Neuron (in vitro differentiated cells): ENCODE measurements around the gene SRPX2.

ENCODE experiments used
- H2AFZ ChIP-seq: one replicate; pipeline ENCODE4 v1.6.1; 2013; ENCODE audit warnings: low read depth, mild to moderate bottlenecking, inconsistent platforms, low read length, moderate library complexity
- H3K27me3 ChIP-seq: one replicate; pipeline ENCODE4 v1.6.1; 2013; ENCODE audit warnings: low read length; ENCODE audit not compliant: insufficient read depth
- H3K36me3 ChIP-seq: one replicate; pipeline ENCODE4 v1.6.1; 2013; ENCODE audit warnings: low read length; ENCODE audit not compliant: insufficient read depth
- H3K4me1 ChIP-seq: one replicate; pipeline ENCODE4 v1.6.1; 2013; ENCODE audit warnings: low read length; ENCODE audit not compliant: insufficient read depth
- H3K4me3 ChIP-seq: 2 replicates; pipeline ENCODE4 v1.5.1; 2013; ENCODE audit warnings: mild to moderate bottlenecking, low read length, moderate library complexity
- H3K9me3 ChIP-seq: one replicate; pipeline ENCODE4 v1.6.1; 2013; ENCODE audit warnings: low read length

Gene SRPX2, protein sequence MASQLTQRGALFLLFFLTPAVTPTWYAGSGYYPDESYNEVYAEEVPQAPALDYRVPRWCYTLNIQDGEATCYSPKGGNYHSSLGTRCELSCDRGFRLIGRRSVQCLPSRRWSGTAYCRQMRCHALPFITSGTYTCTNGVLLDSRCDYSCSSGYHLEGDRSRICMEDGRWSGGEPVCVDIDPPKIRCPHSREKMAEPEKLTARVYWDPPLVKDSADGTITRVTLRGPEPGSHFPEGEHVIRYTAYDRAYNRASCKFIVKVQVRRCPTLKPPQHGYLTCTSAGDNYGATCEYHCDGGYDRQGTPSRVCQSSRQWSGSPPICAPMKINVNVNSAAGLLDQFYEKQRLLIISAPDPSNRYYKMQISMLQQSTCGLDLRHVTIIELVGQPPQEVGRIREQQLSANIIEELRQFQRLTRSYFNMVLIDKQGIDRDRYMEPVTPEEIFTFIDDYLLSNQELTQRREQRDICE

DNA sequence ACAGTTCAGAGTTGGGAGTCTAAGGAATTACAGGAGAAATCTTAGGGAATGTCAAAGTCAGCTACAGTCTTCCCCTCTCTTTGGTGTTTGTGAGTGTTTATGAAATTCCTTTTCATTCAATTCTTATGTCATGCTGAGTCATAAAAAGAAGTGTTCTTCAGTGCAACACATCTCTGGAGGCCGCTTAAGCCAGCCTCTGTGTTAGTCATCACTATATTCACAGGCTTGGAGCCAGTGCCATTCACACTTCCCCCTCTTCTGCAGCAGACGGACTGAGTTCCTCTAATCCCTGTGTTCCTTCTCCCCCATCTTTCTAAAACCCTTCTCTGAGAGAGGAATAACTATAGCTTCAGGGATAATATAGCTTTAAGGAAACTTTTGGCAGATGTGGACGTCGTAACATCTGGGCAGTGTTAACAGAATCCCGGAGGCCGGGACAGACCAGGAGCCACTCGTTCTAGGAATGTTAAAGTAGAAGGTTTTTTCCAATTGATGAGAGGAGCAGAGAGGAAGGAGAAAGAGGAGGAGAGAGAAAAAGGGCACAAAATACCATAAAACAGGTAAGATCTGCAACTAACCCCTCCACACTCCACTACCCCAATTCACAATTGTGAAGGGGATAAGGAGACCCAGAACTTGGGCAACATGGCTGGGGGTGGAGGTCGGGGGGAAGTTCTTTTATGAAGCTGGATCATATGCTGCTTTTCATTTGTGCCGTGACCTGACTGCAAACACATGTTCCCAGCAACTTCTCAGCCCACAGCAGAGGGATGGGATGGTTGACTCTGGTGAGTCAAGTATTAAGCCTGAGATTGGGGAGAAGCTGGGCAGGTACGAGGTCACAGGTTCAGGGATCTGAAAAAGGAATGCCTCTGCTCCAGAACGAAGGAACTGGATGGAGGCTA is at the start of gene SRPX2:
SRPX2 (plus strand) TSS at position 244 of the 905 bp plus-strand sequence. CDS start 2,124 bp downstream, outside the sequence.
- H3K4me3 ChIP-seq, result no peak within 1 kb of the TSS
- peaks cover 6% of the 10 kb centered on the region for H3K27me3 ChIP-seq

DNA sequence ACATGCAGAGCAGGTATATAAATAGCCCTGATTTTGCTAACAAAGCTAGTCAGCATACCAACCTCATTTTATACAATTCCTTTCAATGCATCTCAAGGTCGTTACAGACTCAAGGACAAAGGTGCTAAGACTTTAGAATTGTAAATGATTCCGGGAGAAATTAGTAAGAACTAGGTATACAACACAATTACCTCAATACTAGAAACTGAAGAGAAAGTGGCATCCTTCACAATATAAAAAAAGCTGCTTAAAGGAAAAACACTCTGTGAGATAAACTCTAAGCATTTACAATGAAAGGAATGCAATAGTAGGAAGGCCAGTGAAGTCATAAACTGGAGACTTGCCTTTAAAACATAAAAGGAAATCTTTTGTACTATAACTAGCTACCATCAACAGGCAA is 47.4 kb upstream of the SRPX2 start:
- H3K4me3 ChIP-seq, result no peak overlapping the region
- peaks cover 2% of the 10 kb centered on the region for H3K4me1 ChIP-seq
- H2AFZ ChIP-seq, result no peak overlapping the region
- no peaks in the 10 kb centered on the region for H3K36me3 ChIP-seq
- peaks cover 2% of the 10 kb centered on the region for H3K27me3 ChIP-seq
- no peaks in the 10 kb centered on the region for H3K9me3 ChIP-seq

More for the DNA sequence above, at the start of gene SRPX2:
- Histone ChIP-seq H3K9me3 (no peaks in the 10 kb centered on the region), H3K4me1 (no peaks in the 10 kb centered on the region), H3K36me3 (no peaks in the 10 kb centered on the region), H2AFZ (no peak within 1 kb of the TSS)

DNA sequence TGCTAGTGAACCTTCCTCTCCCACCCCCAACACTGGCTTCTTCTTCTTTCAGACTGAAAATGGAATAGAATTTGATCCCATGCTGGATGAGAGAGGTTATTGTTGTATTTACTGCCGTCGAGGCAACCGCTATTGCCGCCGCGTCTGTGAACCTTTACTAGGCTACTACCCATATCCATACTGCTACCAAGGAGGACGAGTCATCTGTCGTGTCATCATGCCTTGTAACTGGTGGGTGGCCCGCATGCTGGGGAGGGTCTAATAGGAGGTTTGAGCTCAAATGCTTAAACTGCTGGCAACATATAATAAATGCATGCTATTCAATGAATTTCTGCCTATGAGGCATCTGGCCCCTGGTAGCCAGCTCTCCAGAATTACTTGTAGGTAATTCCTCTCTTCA is 44.5 kb upstream of the SRPX2 start:
- Histone ChIP-seq H3K4me1 (peaks cover 2% of the 10 kb centered on the region), H3K36me3 (no peaks in the 10 kb centered on the region), H3K27me3 (peaks cover 2% of the 10 kb centered on the region), H3K4me3 (no peak overlapping the region), H2AFZ (no peak overlapping the region), H3K9me3 (no peaks in the 10 kb centered on the region)

DNA sequence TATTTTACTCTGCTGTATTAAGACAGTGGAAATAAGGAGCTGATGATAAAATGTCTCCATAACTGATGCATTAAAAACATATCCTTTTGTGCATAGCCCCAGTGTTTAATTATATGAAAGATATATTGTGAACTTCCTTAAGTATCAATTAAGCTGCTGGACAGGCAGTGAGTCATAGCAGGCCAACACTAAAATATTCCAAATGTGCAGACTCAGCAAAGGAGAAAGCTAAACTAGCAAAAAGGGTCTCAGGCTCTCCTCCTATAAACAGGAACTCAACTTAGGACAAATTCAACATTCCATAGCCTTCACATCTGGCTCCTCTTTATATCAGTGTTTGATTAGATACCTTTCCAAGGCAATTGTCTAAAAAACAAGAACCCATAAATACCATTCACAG is 43.7 kb upstream of the SRPX2 start:
- H2AFZ ChIP-seq, result no peak overlapping the region
- peaks cover 2% of the 10 kb centered on the region for H3K27me3 ChIP-seq
- peaks cover 2% of the 10 kb centered on the region for H3K4me1 ChIP-seq
- no peaks in the 10 kb centered on the region for H3K9me3 ChIP-seq
- H3K36me3 ChIP-seq, result no peaks in the 10 kb centered on the region
- no peak overlapping the region for H3K4me3 ChIP-seq

DNA sequence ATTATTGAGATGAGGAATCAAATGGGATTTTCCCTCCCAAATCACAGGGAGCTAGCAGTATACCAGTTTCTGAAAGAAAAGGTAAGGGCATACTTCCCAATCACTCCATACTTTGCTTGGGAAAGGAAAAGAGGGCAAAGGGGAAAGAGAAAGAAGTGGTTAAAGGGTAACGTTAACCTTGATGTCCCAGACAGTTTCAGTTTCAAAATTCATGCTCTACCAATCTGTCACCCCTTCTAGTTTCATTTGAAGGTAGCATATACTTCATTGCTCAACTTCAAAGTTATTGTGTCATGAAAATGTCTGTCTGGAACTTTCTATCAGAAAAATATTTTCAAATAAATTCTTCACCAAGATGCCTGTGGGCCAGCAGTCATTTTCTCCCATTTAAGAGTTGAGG is 43.2 kb upstream of the SRPX2 start:
- Histone ChIP-seq H3K4me1 (peaks cover 2% of the 10 kb centered on the region), H2AFZ (no peak overlapping the region), H3K27me3 (peaks cover 2% of the 10 kb centered on the region), H3K4me3 (no peak overlapping the region), H3K9me3 (no peaks in the 10 kb centered on the region), H3K36me3 (no peaks in the 10 kb centered on the region)

DNA sequence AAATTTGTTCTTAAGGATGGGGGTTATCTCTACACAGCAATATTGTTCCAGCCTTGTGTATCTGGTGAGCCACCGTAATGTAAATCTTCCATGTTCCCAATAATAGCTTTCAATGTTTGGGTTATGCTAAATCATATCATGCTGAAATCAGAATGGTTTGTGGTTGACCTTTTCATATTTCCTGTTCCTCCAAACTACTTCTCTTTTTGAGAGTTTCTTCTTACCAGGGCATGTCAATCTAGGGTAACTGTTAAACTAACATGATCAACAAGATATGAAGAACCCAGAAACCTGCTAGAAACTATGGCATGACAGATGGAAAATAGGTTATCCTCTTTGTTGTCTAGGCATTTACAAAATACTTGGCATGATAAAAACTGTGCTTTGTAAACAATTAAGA is 37.2 kb upstream of the SRPX2 start:
- no peak overlapping the region for H3K4me3 ChIP-seq
- no peaks in the 10 kb centered on the region for H3K9me3 ChIP-seq
- H3K27me3 ChIP-seq, result no peaks in the 10 kb centered on the region
- H3K4me1 ChIP-seq, result peaks cover 6% of the 10 kb centered on the region
- no peaks in the 10 kb centered on the region for H3K36me3 ChIP-seq
- no peak overlapping the region for H2AFZ ChIP-seq

DNA sequence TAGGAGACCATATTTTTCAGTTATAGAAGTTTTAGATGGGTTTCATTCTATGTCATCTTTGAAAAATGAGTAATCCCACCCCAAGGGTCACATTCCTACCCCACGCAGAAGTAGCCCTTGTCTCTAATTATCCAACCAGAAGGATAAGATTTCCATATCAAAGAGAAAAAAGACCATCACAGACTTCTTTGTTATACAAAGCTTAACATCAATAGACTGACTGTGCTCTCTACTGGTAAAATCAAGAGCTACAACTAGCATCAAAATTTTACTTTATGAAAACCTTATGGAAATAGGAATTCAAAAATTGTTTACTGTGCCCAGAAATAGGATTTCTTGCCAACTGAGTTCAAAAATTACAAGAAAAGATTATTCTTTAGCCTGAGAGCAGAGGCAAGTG is 34.4 kb upstream of the SRPX2 start:
- H3K27me3 ChIP-seq, result no peaks in the 10 kb centered on the region

DNA sequence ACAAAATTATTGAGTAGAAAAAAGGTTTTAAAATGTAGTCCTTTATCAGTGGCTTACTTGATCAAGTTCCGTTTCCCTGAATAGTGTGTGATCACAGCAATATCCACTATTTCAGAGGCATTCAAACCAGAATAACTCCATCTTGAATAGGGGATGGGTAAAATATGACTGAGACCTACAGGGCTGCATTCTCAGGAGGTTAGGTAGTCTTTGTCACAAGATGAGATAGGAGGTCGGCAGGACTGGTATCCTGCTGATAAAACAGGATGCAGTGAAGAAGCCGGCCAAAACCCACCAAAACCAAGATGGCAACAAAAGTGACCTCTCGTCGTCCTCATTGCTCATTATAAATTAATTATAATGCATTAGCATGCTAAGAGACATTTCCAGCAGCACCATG is 32.0 kb upstream of the SRPX2 start:
- H3K36me3 ChIP-seq, result no peaks in the 10 kb centered on the region
- no peaks in the 10 kb centered on the region for H3K27me3 ChIP-seq
- H2AFZ ChIP-seq, result no peak overlapping the region
- H3K4me1 ChIP-seq, result peaks cover 6% of the 10 kb centered on the region
- no peak overlapping the region for H3K4me3 ChIP-seq
- no peaks in the 10 kb centered on the region for H3K9me3 ChIP-seq

More for the DNA sequence above, 34.4 kb upstream of the SRPX2 start:
- Histone ChIP-seq H3K9me3 (no peaks in the 10 kb centered on the region), H3K36me3 (no peaks in the 10 kb centered on the region), H3K4me3 (no peak overlapping the region), H3K4me1 (peaks cover 6% of the 10 kb centered on the region), H2AFZ (no peak overlapping the region)

DNA sequence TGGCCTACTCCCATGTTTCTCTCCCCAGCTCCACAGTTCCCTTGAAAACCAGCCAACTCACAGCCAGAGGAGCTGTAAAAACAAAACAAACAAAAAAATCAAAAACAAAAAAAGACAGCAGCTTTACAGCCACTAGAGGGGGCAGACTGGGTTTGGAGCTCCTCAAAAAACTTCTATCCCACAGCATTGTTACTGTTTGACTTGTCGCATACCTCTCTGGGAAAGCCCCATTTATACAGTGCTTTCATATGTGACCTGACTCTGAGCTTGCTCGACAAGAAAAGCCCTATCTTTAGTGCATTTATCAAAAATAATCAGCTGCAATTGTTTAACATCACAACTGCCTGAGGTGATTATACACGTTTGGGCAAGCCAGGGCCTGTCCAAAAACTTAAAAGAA is 29.0 kb upstream of the SRPX2 start:
- no peak overlapping the region for H3K4me3 ChIP-seq
- H3K36me3 ChIP-seq, result no peaks in the 10 kb centered on the region
- no peaks in the 10 kb centered on the region for H3K27me3 ChIP-seq
- no peak overlapping the region for H2AFZ ChIP-seq
- H3K9me3 ChIP-seq, result no peaks in the 10 kb centered on the region
- H3K4me1 ChIP-seq, result peaks cover 2% of the 10 kb centered on the region

DNA sequence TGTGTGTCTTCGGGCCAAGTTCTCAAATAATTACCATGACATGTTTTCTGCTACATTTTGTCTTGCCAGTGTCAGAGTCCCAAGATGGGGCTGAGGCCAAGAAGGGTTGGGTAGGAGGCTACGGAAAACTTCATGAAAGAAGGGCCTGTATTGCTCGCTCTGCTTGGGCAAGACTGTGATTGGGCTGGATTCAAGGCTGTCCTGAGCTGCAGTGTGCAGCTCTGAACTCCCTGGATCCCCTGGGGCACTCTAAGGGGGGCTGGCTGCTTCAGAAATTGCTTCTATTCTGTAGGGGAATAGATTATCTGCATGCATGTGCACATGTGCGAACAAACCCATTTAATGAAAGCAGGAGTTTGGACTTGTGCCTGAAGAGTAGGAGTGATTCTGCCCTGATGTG is 21.0 kb upstream of the SRPX2 start:
- H3K9me3 ChIP-seq, result no peaks in the 10 kb centered on the region
- H3K27me3 ChIP-seq, result no peaks in the 10 kb centered on the region
- H3K4me3 ChIP-seq, result no peak overlapping the region
- H3K4me1 ChIP-seq, result no peaks in the 10 kb centered on the region
- H3K36me3 ChIP-seq, result no peaks in the 10 kb centered on the region
- no peak overlapping the region for H2AFZ ChIP-seq

DNA sequence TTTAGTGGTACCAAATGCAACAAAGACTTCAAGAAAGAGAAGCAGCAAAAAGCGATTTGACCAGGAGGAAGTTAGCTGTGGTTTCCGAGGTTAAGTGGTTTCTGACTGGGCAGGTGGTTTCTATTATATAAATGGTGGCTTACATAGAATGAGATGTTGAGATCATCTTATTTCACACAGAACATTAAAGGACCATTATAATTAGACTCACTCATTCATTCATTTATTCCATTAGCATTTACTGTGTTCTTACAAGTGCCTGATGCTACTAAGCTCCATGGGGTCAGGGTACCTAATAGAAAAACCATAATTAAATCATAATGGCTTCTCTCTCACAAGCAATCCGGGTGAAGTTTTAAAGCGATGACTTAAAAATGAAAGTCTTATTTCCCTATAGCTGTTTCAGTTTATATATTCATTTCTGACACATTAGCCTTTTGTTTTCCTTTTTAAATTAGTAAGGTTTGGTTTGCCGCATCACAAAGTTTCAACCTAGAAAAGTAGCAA is 18.0 kb upstream of the SRPX2 start:
- H3K4me3 ChIP-seq, result no peak overlapping the region
- H3K4me1 ChIP-seq, result no peaks in the 10 kb centered on the region
- H3K27me3 ChIP-seq, result no peaks in the 10 kb centered on the region
- peaks cover 15% of the 10 kb centered on the region for H3K36me3 ChIP-seq
- no peak overlapping the region for H2AFZ ChIP-seq
- H3K9me3 ChIP-seq, result no peaks in the 10 kb centered on the region

DNA sequence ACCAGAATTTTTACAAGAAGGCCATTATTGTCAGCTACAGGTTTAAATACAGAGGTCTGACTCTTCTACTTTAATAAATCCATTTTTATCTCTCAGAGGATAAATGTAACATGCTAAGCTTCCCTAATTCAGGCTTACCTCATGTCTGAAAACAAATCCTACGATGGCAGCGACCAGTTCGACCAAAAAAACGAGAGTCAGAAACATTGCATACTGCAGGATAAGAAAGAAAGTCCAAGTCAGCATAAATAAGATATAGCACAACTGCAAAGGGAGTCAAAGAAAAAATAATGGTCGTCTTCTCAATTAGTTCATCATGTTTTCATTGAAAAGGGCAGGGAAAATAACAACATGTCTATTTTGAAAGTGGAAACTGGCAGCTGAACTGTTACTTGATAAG is 9.0 kb upstream of the SRPX2 start:
- no peak overlapping the region for H2AFZ ChIP-seq
- H3K36me3 ChIP-seq, result peaks cover 22% of the 10 kb centered on the region
- H3K4me1 ChIP-seq, result peaks cover 4% of the 10 kb centered on the region
- H3K9me3 ChIP-seq, result no peaks in the 10 kb centered on the region
- peak overlapping the region; percentile 71 for H3K4me3 ChIP-seq
- H3K27me3 ChIP-seq, result no peaks in the 10 kb centered on the region

DNA sequence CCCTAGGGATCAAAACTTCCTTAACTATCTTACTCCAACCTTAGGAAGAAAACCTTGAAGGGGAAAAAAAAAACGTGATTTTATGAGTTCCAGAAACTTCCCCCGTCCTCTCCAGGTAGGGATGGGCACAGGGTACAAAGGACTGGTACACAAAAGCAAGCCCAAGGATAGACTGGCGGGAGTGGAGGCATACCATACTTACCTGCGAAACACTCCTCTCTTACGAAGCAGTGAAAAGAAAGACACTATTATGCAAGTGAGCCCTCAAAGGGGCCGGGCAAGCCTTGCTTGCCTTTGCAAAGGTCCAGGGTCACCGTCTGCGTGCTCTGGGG is 8.0 kb upstream of the SRPX2 start:
- H2AFZ ChIP-seq, result no peak overlapping the region
- H3K4me3 ChIP-seq, result peak overlapping the region; percentile 71
- no peaks in the 10 kb centered on the region for H3K9me3 ChIP-seq
- H3K4me1 ChIP-seq, result peaks cover 4% of the 10 kb centered on the region
- H3K27me3 ChIP-seq, result no peaks in the 10 kb centered on the region
- H3K36me3 ChIP-seq, result peaks cover 17% of the 10 kb centered on the region
